ENCODE data around the gene EDIL3.
"Not testable (repeated sequence)": the region's sequence is repeated elsewhere in the genome, so short reads cannot be mapped to it uniquely, and the experiment has no call there.

EDIL3 gene

GRCh38 chr5:84298628-84299027 lies 86.1 kb downstream of the EDIL3 start:
- no peak for DNase-seq (ENCODE audit: low spot score)

DNA sequence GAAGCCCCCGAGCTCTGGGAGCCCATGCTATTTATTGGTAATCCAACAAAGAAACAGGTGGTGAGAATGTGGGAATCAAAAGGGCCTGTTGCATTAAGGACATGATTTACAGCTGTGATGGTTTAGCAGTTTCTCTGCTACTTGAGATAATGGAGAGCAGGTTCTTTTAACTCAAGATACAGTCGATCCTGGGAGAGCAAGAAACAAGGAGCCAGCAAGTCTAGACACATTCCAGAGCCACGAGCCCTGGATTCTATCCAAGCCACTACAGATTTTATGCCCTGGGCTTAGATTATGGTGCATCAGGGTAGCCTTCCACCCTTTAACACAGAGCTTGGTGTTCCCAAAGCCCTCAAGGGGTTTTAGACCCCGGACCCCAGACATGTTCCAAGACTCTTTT lies 87.0 kb downstream of the EDIL3 start:
- DNase-seq (ENCODE audit: low spot score) = not testable (repeated sequence)

GRCh38 chr5:84292788-84293653 lies 91.7 kb downstream of the EDIL3 start:
- DNase-seq (ENCODE audit: low spot score) = no peak

DNA sequence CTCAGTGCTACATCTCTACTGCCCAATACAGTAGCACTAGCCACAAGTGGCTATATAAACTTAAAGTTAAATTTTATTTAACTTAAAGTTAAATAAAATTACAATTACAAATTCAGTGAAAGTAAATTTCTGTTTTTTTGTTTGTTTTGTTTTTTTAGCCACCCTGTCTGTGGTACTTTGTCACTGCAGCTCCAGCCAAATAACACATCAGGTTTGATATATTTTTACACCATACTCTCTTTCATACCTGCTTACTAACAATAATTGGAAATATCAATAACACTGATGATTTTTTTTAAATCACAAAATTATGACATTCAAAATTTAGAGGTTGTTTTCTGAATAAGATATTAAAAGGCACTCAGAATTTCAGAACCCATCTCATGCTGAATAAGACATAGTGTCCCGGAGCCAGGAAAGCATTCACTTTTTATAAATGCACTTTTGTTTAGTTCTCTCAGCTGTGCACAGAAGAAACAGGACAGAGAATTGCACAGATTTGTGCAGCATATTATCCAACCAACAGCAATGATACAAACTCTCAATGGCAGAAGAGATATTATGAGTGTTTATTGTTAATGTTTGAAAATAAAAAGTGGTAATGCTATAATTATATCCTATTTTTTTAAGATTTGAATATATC lies 92.6 kb downstream of the EDIL3 start:
- DNase-seq (ENCODE audit: low spot score) = no peak

DNA sequence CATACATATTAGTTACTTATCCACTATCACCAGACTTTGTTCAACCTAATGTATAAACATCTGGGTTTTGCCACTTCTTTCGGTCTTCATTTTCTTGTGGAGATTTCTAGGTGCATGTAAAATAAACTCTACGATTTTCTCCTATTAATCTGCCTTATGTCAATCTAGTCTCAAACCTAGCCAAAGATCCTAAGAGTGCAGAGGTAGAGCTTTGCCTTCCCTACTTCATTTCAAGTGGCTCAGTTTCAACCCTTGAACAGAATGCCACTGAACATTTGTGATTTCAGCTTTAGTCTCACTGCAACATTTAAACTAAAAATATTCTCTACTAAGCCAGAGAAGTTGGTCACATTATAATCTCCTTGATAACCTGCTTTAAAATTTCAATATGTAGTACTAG lies 94.0 kb downstream of the EDIL3 start:
- DNase-seq (ENCODE audit: low spot score) = no peak

DNA sequence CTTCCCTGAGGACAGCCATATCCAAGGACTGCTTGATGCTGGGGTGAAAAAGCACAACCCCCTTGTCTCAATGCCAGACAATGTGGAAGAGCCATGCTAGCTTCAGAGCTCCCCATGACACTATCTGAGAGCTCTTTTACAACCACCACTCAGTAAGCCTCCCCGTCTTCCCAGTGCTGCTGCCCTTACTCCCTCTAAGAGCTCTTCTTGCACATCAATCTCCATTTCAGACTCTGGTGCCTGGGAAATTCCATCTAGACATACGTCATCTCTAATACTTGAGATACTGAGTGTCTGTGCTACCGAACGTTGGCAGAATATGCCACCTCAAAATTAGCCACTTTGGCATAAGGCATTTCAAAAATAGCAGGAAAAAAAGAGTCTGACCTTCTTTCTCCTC lies 94.5 kb downstream of the EDIL3 start:
- no peak for DNase-seq (ENCODE audit: low spot score)

GRCh38 chr5:84287951-84288350 lies 96.7 kb downstream of the EDIL3 start:
- DNase-seq (ENCODE audit: low spot score) = no peak

- no peak for DNase-seq (ENCODE audit: low spot score)
Measured at GRCh38 chr5:84286662-84287061, 98.0 kb downstream of the EDIL3 start.

- DNase-seq (ENCODE audit: low spot score) = no peak
Measured at GRCh38 chr5:84285641-84286637, 98.7 kb downstream of the EDIL3 start.

- DNase-seq (ENCODE audit: low spot score) = no peak
Measured at GRCh38 chr5:84281383-84281782, 103.3 kb downstream of the EDIL3 start.

DNA sequence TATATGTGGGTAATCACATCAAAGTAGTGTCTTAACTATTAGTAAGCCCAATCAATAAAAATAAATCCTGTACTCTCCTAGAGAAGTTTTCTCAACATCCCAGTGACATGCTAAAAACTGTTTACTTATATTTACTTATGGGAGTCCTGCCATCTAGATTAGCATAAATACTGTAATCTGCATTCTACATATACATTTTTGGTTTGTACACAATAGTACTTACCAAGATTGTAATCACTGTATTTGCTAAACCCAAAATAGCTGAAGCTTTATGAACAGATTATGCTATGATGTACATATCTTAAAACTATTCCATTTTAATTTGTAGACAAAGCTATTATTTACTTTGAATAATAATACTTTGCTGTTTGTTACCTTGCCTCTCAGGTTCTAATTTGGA lies 105.4 kb downstream of the EDIL3 start:
- DNase-seq (ENCODE audit: low spot score) = no peak

DNA sequence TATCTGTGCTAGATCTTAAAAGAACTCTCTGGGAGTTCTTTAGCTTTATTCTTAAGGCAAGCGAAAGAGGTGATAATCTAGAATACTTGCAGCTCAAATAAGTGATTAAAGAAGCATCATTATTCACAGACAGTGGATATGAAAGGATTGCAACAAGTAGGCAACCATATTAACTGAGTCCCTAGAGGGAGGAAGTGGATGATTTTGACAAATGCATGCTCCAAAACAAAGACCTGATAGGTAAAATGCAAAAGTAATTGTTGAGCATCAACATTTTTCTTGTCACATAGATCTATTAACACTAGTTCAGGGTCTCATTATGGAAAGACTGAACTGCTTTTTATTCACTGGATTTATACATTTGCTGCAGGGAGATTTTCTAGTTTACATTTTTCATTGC lies 109.1 kb downstream of the EDIL3 start:
- no peak for DNase-seq (ENCODE audit: low spot score)

DNA sequence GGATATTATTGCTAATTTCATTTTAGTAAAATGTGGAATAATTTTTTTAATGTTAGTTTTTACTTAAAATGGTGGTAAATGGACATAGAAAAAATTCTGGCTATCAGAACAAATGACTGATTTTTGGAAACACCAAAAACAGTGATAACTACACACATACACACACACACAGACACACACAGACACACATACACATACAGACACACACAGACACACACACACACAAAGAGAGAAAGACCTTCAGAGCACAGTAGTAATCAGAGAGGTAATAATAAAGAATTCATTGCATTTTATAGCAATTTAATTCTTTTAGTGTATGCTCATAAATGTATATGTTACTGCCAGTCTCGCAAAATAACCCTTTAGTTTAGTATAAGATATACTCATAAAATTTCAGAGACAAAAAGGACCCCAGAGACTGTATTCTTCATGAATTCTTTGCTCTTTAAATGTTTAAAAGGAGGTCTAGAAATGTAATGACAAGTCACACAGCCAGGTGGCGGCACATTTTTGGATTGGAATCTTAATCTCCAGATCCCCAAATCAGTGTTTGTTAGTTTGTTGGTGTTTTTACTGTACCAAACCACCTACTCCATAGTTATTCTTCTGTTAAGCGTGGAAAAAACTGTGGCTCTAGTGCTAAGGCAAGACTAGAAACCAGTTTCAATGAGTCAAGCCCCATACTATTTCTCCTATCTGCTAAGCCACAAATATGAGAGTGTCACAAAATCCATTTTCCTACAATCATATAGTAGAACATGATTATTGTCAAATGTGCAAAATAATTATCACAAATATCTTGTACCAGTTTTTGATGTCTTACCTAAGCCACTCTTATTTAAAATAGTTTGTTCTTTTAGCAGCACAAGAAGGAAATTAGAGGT lies 109.9 kb downstream of the EDIL3 start:
- no peak for DNase-seq (ENCODE audit: low spot score)

- no peak for DNase-seq (ENCODE audit: low spot score)
Measured at GRCh38 chr5:84273517-84273883, 111.2 kb downstream of the EDIL3 start.

DNA sequence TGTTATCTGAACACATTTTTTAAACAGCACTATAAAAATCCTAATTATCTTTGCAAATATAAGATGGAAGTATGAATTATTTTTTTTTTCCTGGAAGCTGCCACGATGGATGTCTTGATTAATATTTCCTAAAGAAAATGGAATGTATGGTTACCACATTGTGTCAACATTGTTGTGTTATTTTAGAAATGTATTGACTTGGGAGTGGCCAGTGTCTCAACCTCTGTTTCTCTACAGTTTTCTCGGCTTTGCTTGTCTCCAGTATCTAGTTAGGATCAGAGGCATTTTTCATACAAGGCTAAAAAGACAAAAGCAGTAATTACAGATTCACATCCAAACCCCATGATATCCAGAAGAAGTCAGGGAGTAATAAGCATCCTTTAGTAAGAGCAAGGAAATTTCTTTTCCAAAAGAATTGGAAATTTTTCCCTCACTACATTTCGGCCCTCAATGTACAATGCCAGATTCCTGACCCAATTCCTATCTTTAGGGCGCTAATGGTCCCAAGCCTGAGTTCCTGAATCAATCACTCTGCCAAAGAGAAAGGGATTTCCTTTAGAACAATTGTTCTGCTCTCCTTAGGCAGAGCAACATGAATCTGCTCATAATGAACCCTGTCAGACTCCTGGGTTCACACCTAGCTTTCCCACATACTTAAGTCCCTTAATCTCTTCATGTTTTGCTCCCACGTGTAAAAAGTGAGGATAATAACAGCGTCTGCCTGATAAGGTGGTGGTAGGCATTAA lies 111.7 kb downstream of the EDIL3 start:
- no peak for DNase-seq (ENCODE audit: low spot score)

GRCh38 chr5:84265739-84266550 lies 118.7 kb downstream of the EDIL3 start:
- no peak for DNase-seq (ENCODE audit: low spot score)

GRCh38 chr5:84265130-84265529 lies 119.5 kb downstream of the EDIL3 start:
- DNase-seq (ENCODE audit: low spot score) = no peak

DNA sequence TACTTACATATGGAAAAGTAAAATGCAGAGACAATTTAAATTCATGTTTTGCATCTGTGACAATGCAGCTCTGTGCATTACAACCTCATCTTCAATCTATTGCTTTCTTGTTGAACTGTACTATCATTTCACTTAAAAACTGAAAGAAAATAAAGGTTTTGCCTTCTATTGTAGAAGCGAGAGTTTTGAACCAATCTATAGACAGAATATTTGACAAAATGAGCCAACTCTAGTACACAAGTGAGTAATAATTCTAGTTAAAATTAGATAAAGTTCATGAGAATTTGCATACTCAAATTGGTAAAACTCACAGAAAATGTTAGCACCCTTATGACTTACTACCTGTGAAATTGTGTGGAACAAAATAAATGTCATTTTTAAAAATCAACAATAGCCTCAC lies 123.7 kb downstream of the EDIL3 start:
- DNase-seq (ENCODE audit: low spot score) = no peak

DNA sequence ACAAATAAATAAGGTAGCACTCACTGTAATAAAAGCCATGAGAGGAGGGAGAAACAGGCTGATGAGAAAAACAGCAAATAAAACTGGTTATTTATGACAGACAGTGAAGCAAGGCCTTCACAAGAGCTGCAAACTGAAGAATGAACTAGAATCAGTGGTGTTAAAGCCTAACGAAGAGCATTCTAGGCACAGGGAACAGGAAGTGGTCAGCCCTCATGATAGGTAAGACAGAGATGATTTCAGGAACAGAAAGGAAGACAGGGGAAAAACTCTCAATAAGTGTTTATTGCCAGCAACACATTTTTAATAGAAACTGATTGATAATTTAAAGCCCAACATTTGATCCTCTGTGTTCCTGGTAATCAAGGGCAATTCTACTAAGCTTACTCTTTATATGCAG lies 124.5 kb downstream of the EDIL3 start:
- no peak for DNase-seq (ENCODE audit: low spot score)

Data from CD4-positive, alpha-beta T cell treated with Interleukin-15 for 4 hours (primary cell).